Measurements from ENCODE around the gene DIS3L2. TPM values are rescaled to one million over a fixed set of nuclear protein-coding genes. Genes with fewer than 3 reads are reported as not detected.
"Not testable (repeated sequence)": the region's sequence is repeated elsewhere in the genome, so short reads cannot be mapped to it uniquely, and the experiment has no call there.

Gene DIS3L2
- total RNA-seq, 2 experiments from 2014 or later, result 30.6 to 33.7 TPM

DNA sequence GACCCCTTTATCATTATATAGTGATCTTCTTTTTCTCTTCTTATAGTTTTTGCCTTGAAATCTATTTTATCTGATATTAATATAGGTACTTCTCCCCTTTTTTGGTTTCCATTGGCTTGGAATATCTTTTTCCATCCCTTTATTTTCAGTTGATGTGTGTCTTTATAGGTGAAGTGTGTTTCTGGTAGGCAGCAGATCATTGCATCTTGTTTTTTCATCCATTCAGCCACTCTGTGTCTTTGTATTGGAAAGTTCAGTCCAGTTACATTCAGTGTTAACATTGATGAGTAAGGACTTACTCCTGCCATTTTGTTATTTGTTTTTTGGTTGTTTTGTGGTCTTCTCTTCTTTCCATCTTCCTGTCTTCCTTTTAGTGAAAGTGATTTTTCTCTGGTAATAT, 133.4 kb downstream of the DIS3L2 start:
- ChIA-PET POLR2A (no interaction called here), CTCF (no interaction called here)

DNA sequence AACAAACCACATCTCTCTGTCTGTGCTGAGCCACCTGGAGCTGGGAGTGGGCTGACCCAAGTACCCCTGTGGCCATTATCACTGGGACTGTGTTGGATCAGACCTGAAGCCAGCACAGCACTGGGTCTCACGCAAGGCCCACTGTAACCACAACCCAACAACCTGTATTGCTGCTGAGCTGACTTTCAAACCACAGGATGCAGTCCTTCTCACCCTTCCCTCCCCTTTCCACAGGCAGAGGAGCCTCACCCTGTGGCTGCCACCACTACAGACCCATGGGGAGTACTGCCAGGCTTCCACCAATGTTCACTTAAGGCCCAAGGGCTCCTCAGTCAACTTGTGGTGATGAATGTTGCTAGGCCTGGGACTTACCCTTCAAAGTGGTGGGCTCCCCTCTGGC, 135.7 kb downstream of the DIS3L2 start:
- ChIA-PET CTCF (no interaction called here), POLR2A (no interaction called here)

DNA sequence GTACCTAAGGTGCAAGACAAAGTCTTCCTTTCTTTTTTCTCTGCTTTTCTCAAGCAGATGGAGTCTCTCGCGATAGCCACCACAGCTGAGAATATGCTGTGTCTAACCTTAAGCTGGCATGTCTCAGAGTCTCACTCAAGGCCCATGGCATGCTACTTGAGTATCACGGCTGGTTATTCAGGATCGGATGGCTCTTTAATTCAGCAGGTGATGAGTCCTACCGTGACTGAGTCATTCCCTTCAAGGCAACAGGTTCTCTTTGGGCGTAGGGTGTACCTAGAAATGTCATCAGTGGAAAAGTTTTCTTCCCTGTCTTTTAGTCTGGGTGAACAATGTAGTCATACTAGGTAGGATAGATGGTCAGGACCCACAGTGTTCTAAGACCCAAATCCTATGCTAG, 136.2 kb downstream of the DIS3L2 start:
- CTCF ChIA-PET, result no interaction called here
- POLR2A ChIA-PET, result no interaction called here

DNA sequence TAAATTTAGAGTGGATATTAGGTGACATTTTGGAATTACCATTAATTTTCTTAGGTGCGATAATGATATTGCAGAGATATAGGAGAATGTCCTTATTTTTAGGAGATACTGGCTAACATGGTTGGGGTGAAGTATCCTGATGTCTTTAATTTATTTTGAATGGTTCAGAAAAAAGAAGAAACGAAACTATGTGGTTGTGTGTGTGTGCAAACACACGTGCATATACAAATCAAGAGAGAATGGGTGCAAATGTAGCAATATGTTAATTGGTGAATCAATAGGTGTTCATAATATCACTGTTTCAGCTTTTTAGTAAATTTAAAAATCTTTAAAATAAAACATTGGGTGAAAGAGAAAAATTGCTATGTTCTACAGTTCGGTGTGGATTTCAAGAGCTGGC, 140.9 kb downstream of the DIS3L2 start:
- CTCF ChIA-PET, result no interaction called here
- POLR2A ChIA-PET, result no interaction called here

DNA sequence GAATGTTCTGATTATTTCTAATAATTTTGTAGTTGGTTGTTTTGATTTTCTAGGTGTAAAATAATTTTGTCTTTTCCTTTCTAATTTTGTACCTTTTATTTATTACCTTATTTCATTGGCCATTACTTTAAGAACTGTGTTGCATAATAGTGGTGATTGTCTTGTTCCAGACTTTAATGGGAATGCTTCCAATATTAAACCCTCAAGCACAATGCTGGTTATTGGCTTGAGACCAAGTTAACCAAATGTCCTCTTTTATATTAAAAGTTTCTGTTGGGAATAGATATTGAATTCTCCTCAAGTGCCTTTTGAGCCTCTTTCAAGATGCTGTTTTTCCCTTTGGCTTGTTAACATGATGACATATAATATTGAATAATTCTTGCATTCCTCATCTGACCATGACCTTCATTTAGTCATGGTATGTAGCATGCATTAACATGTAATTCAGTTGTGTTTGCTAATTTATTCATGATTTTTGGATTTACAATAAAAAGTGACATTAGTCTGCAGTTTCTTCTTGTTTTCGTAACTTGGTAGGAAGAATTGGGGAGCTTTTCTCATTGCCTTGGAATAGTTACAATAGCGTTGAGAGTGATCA, 141.7 kb downstream of the DIS3L2 start:
- ChIA-PET CTCF (no interaction called here), POLR2A (no interaction called here)

DNA sequence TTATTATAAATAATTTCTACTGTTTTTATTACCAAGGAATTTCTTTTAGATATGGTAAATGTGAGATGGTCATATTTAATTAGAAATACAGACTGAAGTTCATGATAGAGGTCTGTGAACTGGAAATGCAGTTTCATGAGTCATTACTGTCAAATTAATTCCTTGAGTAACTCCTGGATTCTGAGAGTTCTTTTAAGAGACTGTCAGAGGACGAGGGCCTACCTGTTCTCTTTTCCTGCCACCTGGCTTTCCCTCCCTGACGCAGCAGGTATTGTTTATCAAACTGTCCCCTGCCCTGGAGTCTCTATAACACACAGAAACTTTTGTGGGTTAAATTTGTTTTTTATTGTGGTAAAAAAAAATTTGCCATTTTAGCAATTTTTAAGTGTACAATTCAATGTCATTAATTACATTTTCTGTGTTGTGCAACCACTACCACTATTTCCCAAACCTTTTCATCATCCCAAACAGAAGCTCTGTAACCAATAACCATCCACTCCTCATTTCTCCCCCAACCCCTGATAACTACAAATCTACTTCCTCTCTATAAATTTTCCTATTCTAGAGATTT, 142.6 kb downstream of the DIS3L2 start:
- ChIA-PET POLR2A (no interaction called here), CTCF (no interaction called here)

DNA sequence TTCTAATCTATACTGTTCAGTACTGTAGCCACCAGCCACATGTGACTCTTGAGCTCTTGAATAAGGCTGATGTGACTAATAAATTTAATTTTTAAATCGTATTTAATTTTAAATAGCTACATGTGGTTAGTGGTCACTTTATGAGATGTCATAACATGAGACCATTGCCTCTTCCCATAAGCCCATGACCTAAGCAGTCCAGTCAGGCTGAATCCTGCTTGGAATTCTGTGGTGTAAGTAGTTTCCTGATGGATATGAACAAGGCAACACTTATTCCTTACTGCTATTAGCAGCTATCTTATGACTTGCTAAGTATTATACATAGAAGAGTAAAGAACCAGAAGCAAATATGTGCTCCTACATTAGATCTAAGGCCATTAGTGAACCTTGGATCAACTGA, 150.0 kb downstream of the DIS3L2 start:
- POLR2A ChIA-PET, result no interaction called here
- CTCF ChIA-PET, result no interaction called here

DNA sequence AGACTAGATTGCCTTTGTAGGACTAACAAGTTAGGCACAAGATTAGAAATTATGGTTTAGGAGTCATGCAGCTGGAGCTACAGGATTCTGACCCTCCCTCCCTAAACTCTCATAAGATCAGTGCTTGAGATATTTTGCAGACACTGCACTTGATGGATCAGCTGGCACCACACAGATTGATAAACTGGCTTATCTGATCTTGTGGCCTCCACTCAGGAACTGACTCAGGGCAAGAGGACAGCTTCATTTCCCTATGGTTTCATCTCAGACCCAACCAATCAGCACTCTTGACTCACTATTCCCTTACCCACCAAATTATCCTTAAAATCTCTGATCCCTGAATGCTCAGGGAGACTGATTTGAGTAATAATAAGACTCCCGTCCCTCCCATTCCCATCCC, 152.3 kb downstream of the DIS3L2 start:
- ChIA-PET CTCF (no interaction called here), POLR2A (interaction anchor here (0.6 kb wide), 1 partner anchor 187 kb away, joined by 9 read pairs; the partner anchor contains the start of gene NPPC)

DNA sequence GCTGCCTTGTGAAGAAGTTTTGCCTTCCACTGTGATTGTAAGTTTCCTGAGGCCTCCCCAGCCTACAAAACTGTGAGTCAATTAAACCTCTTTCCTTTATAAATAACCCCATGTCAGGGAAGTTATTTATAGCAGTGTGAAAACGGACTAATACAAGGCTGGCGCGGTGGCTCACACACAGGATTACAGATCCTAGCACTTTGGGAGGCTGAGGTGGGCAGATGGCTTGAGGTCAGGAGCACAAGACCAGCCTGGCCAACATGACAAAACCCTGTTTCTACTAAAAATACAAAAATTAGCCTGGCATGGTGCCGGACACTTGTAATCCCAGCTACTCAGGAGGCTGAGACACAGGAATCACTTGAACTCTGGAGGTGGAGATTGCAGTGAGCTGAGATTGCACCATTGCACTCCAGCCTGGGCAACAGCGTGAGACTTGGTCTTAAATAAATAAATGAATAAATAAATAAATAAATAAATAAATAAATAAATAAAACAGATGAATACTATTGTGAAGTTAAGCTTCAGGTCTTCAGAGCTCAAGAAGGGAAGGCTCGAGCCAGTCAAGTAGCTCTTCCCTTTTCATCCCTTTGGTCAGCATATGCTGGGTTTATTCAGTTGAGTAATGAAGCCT, 154.3 kb downstream of the DIS3L2 start:
- POLR2A ChIA-PET, CTCF ChIA-PET: not testable (repeated sequence)

DNA sequence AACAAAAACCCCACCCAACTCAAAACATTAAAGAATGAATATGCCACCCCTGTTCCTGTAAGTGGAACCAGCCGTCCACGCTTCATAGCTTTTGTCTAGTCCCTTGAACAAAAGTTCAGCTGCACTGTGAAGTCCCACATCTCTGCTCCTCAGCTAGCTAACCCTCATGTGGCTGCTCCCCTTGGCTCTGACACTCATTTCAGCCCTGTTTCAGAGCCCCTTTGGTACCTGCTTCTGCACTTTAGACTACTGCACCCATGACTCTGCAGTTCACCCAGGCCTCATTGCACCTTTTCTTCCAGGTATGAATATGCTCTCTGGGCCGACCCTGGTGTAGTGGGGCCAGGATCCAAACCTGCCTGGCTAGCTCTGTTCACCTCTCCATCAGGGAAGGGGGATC, 155.3 kb downstream of the DIS3L2 start:
- ChIA-PET CTCF (no interaction called here), POLR2A (no interaction called here)

DNA sequence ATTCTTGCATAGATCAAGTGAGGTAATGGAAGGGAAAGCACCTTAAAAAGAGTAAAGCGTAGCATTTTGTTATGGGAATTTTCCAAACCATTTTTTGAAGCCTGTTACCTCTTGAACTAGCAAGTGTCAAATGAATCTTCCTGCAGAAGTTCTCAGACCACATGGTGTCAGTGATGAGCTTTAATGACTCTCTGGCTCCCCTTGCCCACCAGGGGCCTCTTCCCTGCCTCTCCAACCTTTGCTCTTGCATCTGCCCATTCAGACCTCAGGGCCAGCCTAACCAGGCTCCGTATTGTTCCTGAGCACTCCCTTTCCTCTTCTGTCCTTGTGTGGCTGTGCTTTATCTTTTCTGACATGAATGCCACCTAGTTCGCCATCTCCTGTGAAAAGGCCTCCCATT, 155.9 kb downstream of the DIS3L2 start:
- ChIA-PET POLR2A (no interaction called here), CTCF (no interaction called here)

DNA sequence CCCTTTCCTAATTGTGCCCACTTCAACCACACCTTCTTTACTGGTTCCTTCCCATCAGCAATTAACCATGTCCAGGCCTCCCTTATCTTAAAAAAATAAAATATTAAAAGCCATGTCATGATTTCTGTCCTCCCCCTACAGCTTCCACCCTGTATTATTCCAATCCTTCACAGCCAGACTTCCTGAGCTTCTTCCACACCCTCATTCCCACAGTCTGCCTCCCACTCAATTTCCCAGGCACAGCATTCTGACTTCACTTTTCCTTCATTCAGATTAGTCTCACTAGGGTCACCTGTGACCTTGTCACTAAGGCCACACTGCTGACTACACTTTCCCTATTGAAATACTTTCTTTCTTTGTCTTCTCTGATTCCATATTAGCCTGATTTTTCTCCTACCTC, 159.4 kb downstream of the DIS3L2 start:
- CTCF ChIA-PET, result interaction anchor here (0.6 kb wide), 1 partner anchor 203 kb away, joined by 4 read pairs; no protein-coding TSS in a partner anchor
- POLR2A ChIA-PET, result no interaction called here

DNA sequence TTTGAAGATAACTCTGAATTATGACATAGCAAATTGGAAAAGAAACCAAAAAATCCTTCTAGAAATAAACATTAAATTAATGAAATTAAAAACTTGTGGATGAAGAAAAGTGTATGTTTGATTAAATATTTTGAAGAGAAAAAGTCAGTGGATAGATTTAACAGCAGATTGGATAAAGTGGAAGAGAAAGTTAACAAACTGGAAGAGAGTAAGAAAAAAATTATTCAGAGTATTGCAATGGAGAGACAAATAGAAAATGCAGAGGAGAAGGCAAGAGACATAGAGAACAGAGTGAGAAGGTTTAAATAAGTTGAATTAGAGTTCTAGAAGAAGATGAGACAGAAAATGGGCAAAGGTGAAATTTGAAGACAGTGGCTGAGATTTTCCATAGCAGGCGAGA, 162.8 kb downstream of the DIS3L2 start:
- ChIA-PET CTCF (no interaction called here), POLR2A (no interaction called here)

DNA sequence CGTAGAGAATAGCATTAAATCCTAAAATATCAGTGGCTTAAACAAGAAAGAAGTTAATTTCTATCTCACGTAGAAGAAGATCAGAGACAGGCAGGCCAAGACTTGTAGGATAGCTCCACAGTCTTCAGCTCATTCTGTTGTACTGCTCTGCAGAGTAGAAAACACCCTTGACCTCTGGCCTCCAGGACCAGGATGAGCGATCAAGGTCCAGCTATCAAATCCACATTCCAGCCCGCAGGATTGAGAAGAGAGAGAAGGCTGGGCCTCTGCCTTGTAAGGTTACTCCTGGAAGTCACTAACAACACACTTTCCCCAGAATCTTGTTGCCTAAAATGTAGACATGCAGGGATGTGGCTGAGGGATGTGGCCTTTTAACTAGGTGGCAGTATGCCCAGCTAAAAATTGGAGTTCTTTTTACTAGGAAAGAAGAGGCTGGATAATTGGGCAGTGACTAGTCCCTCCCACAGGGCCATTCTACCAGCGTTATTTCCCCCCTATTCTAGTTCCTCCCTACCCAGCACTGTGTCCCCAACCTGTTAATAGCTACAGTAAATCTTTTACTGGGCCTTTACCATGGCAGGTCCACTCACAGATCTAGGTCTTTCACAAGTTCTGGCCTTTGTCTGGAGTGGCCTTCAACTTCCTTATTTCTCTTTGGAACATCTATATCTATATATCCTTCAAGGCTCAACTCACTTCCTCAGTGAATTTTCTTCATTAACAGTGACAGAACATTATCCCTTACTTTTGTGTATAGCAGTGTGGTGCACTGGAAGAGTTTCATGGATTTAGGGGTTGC, 165.0 kb downstream of the DIS3L2 start:
- ChIA-PET POLR2A (no interaction called here), CTCF (interaction anchor here (0.6 to 1.1 kb wide), 2 partner anchors 8 to 15 kb away, joined by 3 to 4 read pairs; no protein-coding TSS in a partner anchor)

DNA sequence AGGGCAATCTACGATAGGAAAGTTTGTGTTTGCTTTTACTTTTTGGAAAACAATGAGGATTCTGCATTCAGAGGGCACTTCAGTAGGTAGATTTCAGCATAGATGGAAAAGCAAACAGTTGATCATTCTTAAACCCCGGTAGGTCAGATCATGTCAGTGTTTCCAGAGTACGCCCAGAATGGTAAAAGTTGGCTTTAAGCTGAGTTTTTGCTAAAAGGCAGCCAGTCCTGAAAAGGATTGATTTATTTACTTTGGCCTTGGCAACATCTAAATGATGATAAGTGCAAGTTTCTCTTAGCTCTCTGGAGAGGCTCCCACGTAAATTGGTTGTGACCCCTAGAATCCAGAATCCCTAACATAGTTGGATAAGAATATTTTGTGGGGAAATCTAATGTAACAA, 168.0 kb downstream of the DIS3L2 start:
- ChIA-PET POLR2A (no interaction called here), CTCF (no interaction called here)

DNA sequence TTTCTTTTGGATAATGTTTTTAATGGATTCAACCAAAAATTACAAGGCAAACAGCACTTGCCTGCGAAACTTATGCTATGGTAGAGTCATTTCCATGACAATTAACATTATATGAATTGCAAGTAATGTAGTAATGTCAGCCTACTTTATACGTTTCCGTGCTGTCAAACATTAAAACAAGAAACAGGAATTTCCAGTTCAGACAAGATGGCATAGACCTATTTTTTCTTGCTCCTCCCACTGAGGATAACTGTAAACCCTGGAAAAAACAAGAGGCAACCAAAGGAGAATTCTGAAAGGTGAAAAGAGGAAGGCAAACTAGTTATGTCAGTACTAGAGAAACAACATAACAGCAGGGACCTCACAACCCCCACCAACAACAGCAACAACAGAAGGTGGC, 170.7 kb downstream of the DIS3L2 start:
- CTCF ChIA-PET, result interaction anchor here (0.7 kb wide), 2 partner anchors 48 to 171 kb away, joined by 3 to 4 read pairs; partner anchors contain the start of gene DIS3L2
- POLR2A ChIA-PET, result no interaction called here

DNA sequence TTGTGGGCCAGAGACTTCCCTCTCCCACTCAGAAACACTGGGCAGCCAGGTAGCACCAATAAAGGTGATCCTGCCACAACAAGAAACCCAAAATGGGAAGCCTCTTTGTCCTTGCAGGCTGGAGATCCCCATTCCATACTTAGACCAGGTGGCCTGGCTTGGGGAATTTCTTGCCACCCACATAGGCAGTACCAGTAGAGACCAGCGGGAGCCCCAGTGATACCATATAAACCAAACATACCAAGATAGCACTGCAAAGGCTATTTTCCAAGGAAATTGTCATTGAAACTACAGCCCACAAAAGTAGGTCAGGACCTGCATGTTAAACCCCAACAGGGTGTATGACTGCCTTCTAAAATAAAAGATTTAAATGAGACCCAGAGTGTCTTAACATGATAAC, 171.6 kb downstream of the DIS3L2 start:
- POLR2A ChIA-PET, result no interaction called here

DNA sequence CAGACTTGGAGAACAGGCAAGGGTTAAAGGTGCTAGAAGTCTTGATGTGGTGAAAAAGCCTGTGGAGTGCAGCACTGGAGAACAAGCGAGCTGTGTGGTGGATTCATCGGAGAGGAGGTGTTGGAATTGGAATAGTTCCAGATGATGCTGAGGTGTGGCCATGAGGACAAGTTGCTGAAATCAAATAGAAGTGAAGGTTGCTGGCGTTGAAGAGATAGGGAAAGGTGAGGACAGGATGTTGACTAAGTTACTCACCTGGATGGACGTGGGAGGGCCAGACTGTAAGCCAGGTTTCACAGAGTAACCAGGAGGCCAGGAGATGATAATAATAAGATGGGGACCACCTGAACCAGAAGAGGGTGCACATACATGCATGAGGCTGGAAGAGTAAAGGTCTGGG, 173.4 kb downstream of the DIS3L2 start:
- POLR2A ChIA-PET, result no interaction called here
- CTCF ChIA-PET, result interaction anchor here (0.7 kb wide), 1 partner anchor 8 kb away, joined by 4 read pairs; no protein-coding TSS in a partner anchor

More for the DNA sequence above, 171.6 kb downstream of the DIS3L2 start:
- CTCF ChIA-PET, result no interaction called here

DNA sequence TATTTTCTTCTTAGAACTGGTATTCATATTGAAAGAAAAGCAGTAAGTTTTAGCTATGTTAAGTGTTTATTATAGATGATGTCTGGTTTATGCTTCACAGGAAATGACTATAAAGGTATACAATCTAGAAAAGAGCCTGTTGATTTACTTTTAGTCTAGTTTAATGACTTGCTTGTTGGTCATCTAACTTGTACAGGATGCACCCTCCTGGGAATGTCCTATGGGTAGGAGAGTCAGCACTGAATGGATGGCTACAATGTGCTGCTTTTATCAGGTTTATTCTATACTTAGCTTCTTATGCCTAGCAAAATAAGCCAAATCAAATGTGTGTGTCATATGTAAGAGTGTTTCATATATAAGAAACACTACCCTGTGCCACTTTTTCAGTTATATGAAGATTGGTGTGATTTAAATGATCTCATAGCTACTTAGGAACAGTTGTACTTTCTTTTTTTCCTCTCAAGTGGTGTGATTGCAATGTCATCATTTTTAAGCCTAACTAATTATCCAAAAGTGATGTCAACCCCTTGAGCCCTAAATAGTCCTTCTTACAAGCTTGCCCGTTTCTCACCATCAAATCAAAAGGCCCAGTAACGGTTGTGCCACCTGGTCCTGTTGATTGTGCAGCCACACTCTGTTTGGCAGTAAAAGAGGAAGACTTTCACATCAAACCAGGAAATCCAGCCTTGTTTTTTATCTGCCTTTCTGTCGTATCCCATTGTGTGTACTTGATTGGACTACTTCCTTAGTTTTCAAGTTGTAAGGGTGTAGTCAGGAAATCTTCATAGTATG, 176.0 kb downstream of the DIS3L2 start:
- ChIA-PET POLR2A (no interaction called here), CTCF (interaction anchor here (1.0 kb wide), 1 partner anchor 212 kb away, joined by 4 read pairs; the partner anchor contains the start of gene NPPC)

DNA sequence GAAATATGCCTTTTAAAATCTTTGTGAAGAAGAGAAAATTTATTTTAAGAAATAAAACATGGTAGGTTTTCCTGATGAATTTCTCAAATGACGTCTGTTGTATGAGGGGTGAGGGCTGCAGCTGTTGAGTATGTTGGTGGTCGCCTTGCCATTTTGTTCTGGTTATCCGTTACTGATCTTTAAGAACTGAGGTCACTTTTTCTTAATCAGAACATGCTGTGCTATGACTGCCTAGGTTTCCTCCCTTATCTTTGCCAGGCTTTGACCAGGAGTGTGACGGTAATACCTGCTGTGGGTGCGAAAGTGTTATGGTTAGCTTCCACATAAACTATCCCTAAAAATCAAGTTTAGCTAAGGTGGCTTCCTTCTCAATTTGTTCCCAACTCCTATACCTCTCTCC, 176.9 kb downstream of the DIS3L2 start:
- POLR2A ChIA-PET, result no interaction called here
- CTCF ChIA-PET, result interaction anchor here (1.0 kb wide), 1 partner anchor 213 kb away, joined by 4 read pairs; the partner anchor contains the start of gene NPPC
